Heart right ventricle (tissue), 16 donors: ENCODE data around the gene UBXN1. TPM values are rescaled to one million over a fixed set of nuclear protein-coding genes. Genes with fewer than 3 reads are reported as not detected.

Experiments
- ATAC-seq, 8 donors: fragments of 200-7000 bp; cut with Tn5 transposase; one replicate each; pipeline ENCODE4 v1.9.1; 2020; ENCODE audit warnings: mild to moderate bottlenecking in 8 of 8, moderate library complexity in 8 of 8, moderate number of reproducible peaks in 1 of 8
- DNase-seq, 2 donors: peaks; one replicate each; pipeline ENCODE4 v3.0.0-alpha.2; 2020
- H3K27ac ChIP-seq, 10 donors: fragments of 200-600 bp; sonication (generic) in 2 of 10; one replicate each; pipeline versions ENCODE4 v1.5.0 to v1.8.0; 2020 to 2022; ENCODE audit warnings: mild to moderate bottlenecking in 3 of 10
- H3K27me3 ChIP-seq, 7 donors: fragments of 200-600 bp; one replicate each; pipeline ENCODE4 v1.8.0; 2021 to 2022; ENCODE audit warnings: mild to moderate bottlenecking in 2 of 7
- H3K36me3 ChIP-seq, 9 donors: fragments of 200-600 bp; sonication (generic) in 1 of 9; one replicate each; pipeline versions ENCODE4 v1.5.0 to v1.8.0; 2020 to 2022; ENCODE audit warnings: mild to moderate bottlenecking in 2 of 9
- H3K4me1 ChIP-seq, 9 donors: fragments of 200-600 bp; sonication (generic) in 1 of 9; one replicate each; pipeline versions ENCODE4 v1.5.0 to v1.8.0; 2020 to 2022; ENCODE audit warnings: mild to moderate bottlenecking in 4 of 9
- H3K4me3 ChIP-seq, 10 donors: fragments of 200-600 bp; sonication (generic) in 2 of 10; one replicate each; pipeline versions ENCODE4 v1.5.0 to v1.8.0; 2020 to 2022; ENCODE audit warnings: mild to moderate bottlenecking in 7 of 10, moderate library complexity in 2 of 10
- H3K9me3 ChIP-seq, 11 donors: fragments of 200-600 bp in 10 of 11; sonication (generic) in 2 of 11; one replicate each; pipeline versions ENCODE4 v1.5.0 to v1.8.0; 2013 to 2022; ENCODE audit warnings: mild to moderate bottlenecking in 2 of 11, control low read depth in 1 of 11, moderate library complexity in 1 of 11
- CTCF ChIP-seq, 9 donors: fragments of 200-600 bp; sonication (generic) in 2 of 9; IDR thresholded peaks; one replicate each; pipeline versions ENCODE4 v1.5.0 to v1.8.0; 2021 to 2022; ENCODE audit warnings: antibody characterized with exemption in 9 of 9, mild to moderate bottlenecking in 5 of 9, moderate library complexity in 1 of 9
- WGBS, 2 donors: extraction: QIAGEN DNeasy Blood & Tissue Kit; methylation state at CpG; one replicate each; pipeline ENCODE4 v1.1.7; 2013; ENCODE audit warnings: inconsistent platforms in 1 of 2; 5-methylcytosine and 5-hydroxymethylcytosine counted together
- intact Hi-C, 10 donors: fragments of 100-400 bp; cut with DNase I; formaldehyde crosslinking; loops; one replicate each; pipeline versions ENCODE4 v1.11.1 to v1.14.2; 2022
- polyA plus RNA-seq, 2 donors: library from polyadenylated mRNA; stranded (reverse); fragments of 200-250 nt; gene quantifications; one replicate each; pipeline ENCODE4 v1.2.3, GENCODE V29; 2013
- total RNA-seq, 10 donors: library from RNA; stranded (reverse); fragmentation: NEBNext Ultra II Directional in 3 of 10; extraction: Animal tissue kit (Norgen Biotek cat#: 25700) in 3 of 10; gene quantifications; one replicate each; pipeline versions ENCODE4 v1.2.1 to v1.2.4, GENCODE V29; 2021 to 2023
- donor health status: Arrhythmogenic right ventricular cardiomyopathy.
- donor health status: ischemic (EF 13 %, LVEDD 7.1; RV severe dilation, severe dysfunction).
- donor health status: healthy with polysubstance abuse.
- donor health status: DM: no; HTN: yes; CAD: no.
- donor health status: DM: no; HTN: no; CAD: no.
- donor health status: ischemic (EF 25% LVEDD 6.9; RV normal size, moderate dysfunction).
- donor health status: ischemic (EF 25% LVEDD 5.7; RV mildly dilated, moderate dysfunction).
- donor health status: healthy.
- donor health status: DM: yes; HTN: yes; CAD: no.
- donor health status: Ischemic cardiomyopathy.
- donor health status: ischemic (EF 35%, LVEDD 5.7; RV mildly dilated, moderate dysfunction).
- donor health status: nonischemic (EF 11% LVEDD 7.7; RV severe dilation, severe dysfunction).
- donor health status: DM: yes; HTN: yes; CAD: no.
- donor health status: PGD.
- donor health status: ischemic (EF 29% LVEDD 5.4; RV normal size, mild dysfunction).
- donor health status: nonischemic (EF 23%, LVEDD 6.1; RV moderate dilation, normal function).

The UBXN1 gene
- total and polyA plus RNA-seq, 12 donors = 57.8 to 175 (median 82.4) TPM

- WGBS, 2 donors = 60 to 73% methylated on average over 6 of the region's 6 CpGs
- intact Hi-C loops = no loop called here
- peak in 1 of 8 donors; percentile 48 for ATAC-seq
- no peaks in the 10 kb centered on the region for H3K4me1 ChIP-seq
- TF ChIP-seq CTCF (IDR thresholded peaks at IDR 0.05) = no peak
- no peak overlapping the region for H3K27ac ChIP-seq
- H3K36me3 ChIP-seq = peaks cover 10 to 100% (median 76%) of the 10 kb centered on the region in 9 donors
- H3K4me3 ChIP-seq = no peak overlapping the region
- H3K27me3 ChIP-seq = no peaks in the 10 kb centered on the region
- no peaks in the 10 kb centered on the region for H3K9me3 ChIP-seq
- no peak for DNase-seq
Observed at GRCh38 chr11:62632492-62632891, 46.4 kb downstream of the UBXN1 start.

GRCh38 chr11:62627713-62628112 is 51.2 kb downstream of the UBXN1 start:
- H3K4me3 ChIP-seq = no peak overlapping the region
- intact Hi-C loops = no loop called here
- no peak overlapping the region for H3K27ac ChIP-seq
- no peaks in the 10 kb centered on the region for H3K9me3 ChIP-seq
- H3K4me1 ChIP-seq = peaks cover 0 to 1% (median 0%) of the 10 kb centered on the region in 9 donors
- H3K27me3 ChIP-seq = no peaks in the 10 kb centered on the region
- 85 to 86% methylated on average over 3 of the region's 3 CpGs for WGBS, 2 donors
- DNase-seq (no peak), ATAC-seq (no peak)
- TF ChIP-seq CTCF (IDR thresholded peaks at IDR 0.05) = peak in 1 of 9 donors; percentile 8
- peaks cover 8 to 82% (median 58%) of the 10 kb centered on the region in 9 donors for H3K36me3 ChIP-seq

Other genes starting within 250 kb of the UBXN1 start
- gene AHNAK, start 132.3 kb downstream of the UBXN1 start, total RNA-seq = 100 to 1,000 TPM; 259 to 447 (median 386) TPM
- 100 to 1,000 TPM; 101 to 113 TPM for gene AHNAK, start 132.3 kb downstream of the UBXN1 start, polyA plus RNA-seq
- gene EEF1G, start 105.2 kb downstream of the UBXN1 start, total RNA-seq = 1,000 to 10,000 TPM in 5 of 10 donors, 100 to 1,000 TPM in 5; 784 to 1,131 (median 1,002) TPM
- gene EEF1G, start 105.2 kb downstream of the UBXN1 start, polyA plus RNA-seq = 1,000 to 10,000 TPM in 1 of 2 donors, 100 to 1,000 TPM in 1; 555 to 1,173 TPM
- gene TUT1, start 87.5 kb downstream of the UBXN1 start, total RNA-seq = 10 to 100 TPM in 8 of 10 donors, 1 to 10 TPM in 2; 8.2 to 17.9 (median 12.3) TPM
- 10 to 100 TPM in 1 of 2 donors, 1 to 10 TPM in 1; 9.3 to 19.2 TPM for gene TUT1, start 87.5 kb downstream of the UBXN1 start, polyA plus RNA-seq
- 10 to 100 TPM; 25.0 to 45.3 (median 29.8) TPM for gene MTA2, start 77.2 kb downstream of the UBXN1 start, total RNA-seq
- gene MTA2, start 77.2 kb downstream of the UBXN1 start, polyA plus RNA-seq = 10 to 100 TPM; 22.1 to 35.3 TPM
- gene EML3, start 66.3 kb downstream of the UBXN1 start, total RNA-seq = 10 to 100 TPM in 8 of 10 donors, 1 to 10 TPM in 2; 7.7 to 27.2 (median 15.2) TPM
- 10 to 100 TPM; 18.9 to 50.4 TPM for gene EML3, start 66.3 kb downstream of the UBXN1 start, polyA plus RNA-seq
- 1 to 10 TPM in 8 of 10 donors, under 1 TPM in 2; 0.81 to 4.4 (median 1.8) TPM for gene ROM1, start 65.8 kb downstream of the UBXN1 start, total RNA-seq
- gene ROM1, start 65.8 kb downstream of the UBXN1 start, polyA plus RNA-seq = 1 to 10 TPM; 5.3 to 6.6 TPM
- gene B3GAT3, start 57.1 kb downstream of the UBXN1 start, total RNA-seq = 10 to 100 TPM in 7 of 10 donors, 1 to 10 TPM in 3; 6.8 to 20.7 (median 10.6) TPM
- gene B3GAT3, start 57.1 kb downstream of the UBXN1 start, polyA plus RNA-seq = 10 to 100 TPM; 29.5 to 41.2 TPM
- 100 to 1,000 TPM in 3 of 10 donors, 10 to 100 TPM in 7; 84.0 to 148 (median 96.7) TPM for gene GANAB, start 32.5 kb downstream of the UBXN1 start, total RNA-seq
- 10 to 100 TPM; 53.2 to 87.2 TPM for gene GANAB, start 32.5 kb downstream of the UBXN1 start, polyA plus RNA-seq
- 10 to 100 TPM in 8 of 10 donors, 1 to 10 TPM in 2; 9.7 to 15.0 (median 10.9) TPM for gene INTS5, start 25.8 kb downstream of the UBXN1 start, total RNA-seq
- gene INTS5, start 25.8 kb downstream of the UBXN1 start, polyA plus RNA-seq = 1 to 10 TPM; 2.8 to 8.3 TPM
- gene C11orf98, start 13.9 kb downstream of the UBXN1 start, total RNA-seq = 10 to 100 TPM; 25.8 to 41.5 (median 30.0) TPM
- 100 to 1,000 TPM in 1 of 2 donors, 10 to 100 TPM in 1; 75.9 to 210 TPM for gene C11orf98, start 13.9 kb downstream of the UBXN1 start, polyA plus RNA-seq
- 1 to 10 TPM; 2.4 to 7.7 (median 4.2) TPM for gene CSKMT, start 13.8 kb downstream of the UBXN1 start, total RNA-seq
- 10 to 100 TPM in 1 of 2 donors, 1 to 10 TPM in 1; 8.8 to 15.7 TPM for gene CSKMT, start 13.8 kb downstream of the UBXN1 start, polyA plus RNA-seq
- gene UQCC3, start 7.4 kb downstream of the UBXN1 start, total RNA-seq = 1 to 10 TPM; 3.9 to 9.5 (median 5.5) TPM
- 10 to 100 TPM; 18.0 to 23.0 TPM for gene UQCC3, start 7.4 kb downstream of the UBXN1 start, polyA plus RNA-seq
- 1 to 10 TPM; 1.6 to 4.9 (median 3.0) TPM for gene LBHD1, start 6.8 kb downstream of the UBXN1 start, total RNA-seq
- 1 to 10 TPM; 1.6 to 6.4 TPM for gene LBHD1, start 6.8 kb downstream of the UBXN1 start, polyA plus RNA-seq
- 1 to 10 TPM; 2.0 to 9.5 (median 2.6) TPM for gene LRRN4CL, start 10.5 kb upstream of the UBXN1 start, total RNA-seq
- gene LRRN4CL, start 10.5 kb upstream of the UBXN1 start, polyA plus RNA-seq = 1 to 10 TPM; 1.9 to 2.8 TPM
- gene BSCL2, start 28.4 kb upstream of the UBXN1 start, total RNA-seq = 10 to 100 TPM in 9 of 10 donors, 1 to 10 TPM in 1; 8.5 to 26.8 (median 15.7) TPM
- 10 to 100 TPM; 31.4 to 83.0 TPM for gene BSCL2, start 28.4 kb upstream of the UBXN1 start, polyA plus RNA-seq
- under 1 TPM in 4 of 10 donors, not detected in 6; 0.26 to 0.34 (median 0.31) TPM for gene GNG3, start 28.6 kb upstream of the UBXN1 start, total RNA-seq
- gene GNG3, start 28.6 kb upstream of the UBXN1 start, polyA plus RNA-seq = under 1 TPM in 1 of 2 donors, not detected in 1; 0.16 TPM
- gene HNRNPUL2, start 48.4 kb upstream of the UBXN1 start, total RNA-seq = 10 to 100 TPM; 26.9 to 40.9 (median 33.4) TPM
- gene HNRNPUL2, start 48.4 kb upstream of the UBXN1 start, polyA plus RNA-seq = 10 to 100 TPM; 21.4 to 35.3 TPM
- gene TTC9C, start 49.4 kb upstream of the UBXN1 start, total RNA-seq = 10 to 100 TPM in 9 of 10 donors, 1 to 10 TPM in 1; 9.4 to 16.2 (median 12.9) TPM
- gene TTC9C, start 49.4 kb upstream of the UBXN1 start, polyA plus RNA-seq = 10 to 100 TPM; 20.3 to 20.8 TPM
- gene ZBTB3, start 75.1 kb upstream of the UBXN1 start, total RNA-seq = 10 to 100 TPM in 4 of 10 donors, 1 to 10 TPM in 6; 7.5 to 14.9 (median 9.6) TPM
- 1 to 10 TPM; 2.2 to 8.6 TPM for gene ZBTB3, start 75.1 kb upstream of the UBXN1 start, polyA plus RNA-seq
- gene POLR2G, start 82.5 kb upstream of the UBXN1 start, total RNA-seq = 10 to 100 TPM; 30.9 to 57.0 (median 42.9) TPM
- 100 to 1,000 TPM in 1 of 2 donors, 10 to 100 TPM in 1; 42.1 to 134 TPM for gene POLR2G, start 82.5 kb upstream of the UBXN1 start, polyA plus RNA-seq
- 10 to 100 TPM in 3 of 10 donors, 1 to 10 TPM in 7; 7.7 to 14.7 (median 9.0) TPM for gene TAF6L, start 92.3 kb upstream of the UBXN1 start, total RNA-seq
- 10 to 100 TPM; 12.7 to 18.9 TPM for gene TAF6L, start 92.3 kb upstream of the UBXN1 start, polyA plus RNA-seq
- 10 to 100 TPM in 8 of 10 donors, 1 to 10 TPM in 2; 9.4 to 27.2 (median 17.4) TPM for gene TMEM179B, start 108.3 kb upstream of the UBXN1 start, total RNA-seq
- gene TMEM179B, start 108.3 kb upstream of the UBXN1 start, polyA plus RNA-seq = 10 to 100 TPM; 24.8 to 54.4 TPM
- gene TMEM223, start 112.9 kb upstream of the UBXN1 start, total RNA-seq = 10 to 100 TPM; 21.9 to 28.6 (median 23.5) TPM
- 10 to 100 TPM; 30.9 to 75.3 TPM for gene TMEM223, start 112.9 kb upstream of the UBXN1 start, polyA plus RNA-seq
- gene NXF1, start 126.4 kb upstream of the UBXN1 start, total RNA-seq = 10 to 100 TPM; 28.3 to 58.7 (median 36.7) TPM
- gene NXF1, start 126.4 kb upstream of the UBXN1 start, polyA plus RNA-seq = 10 to 100 TPM; 66.6 to 96.7 TPM
- 10 to 100 TPM; 16.8 to 27.0 (median 19.0) TPM for gene STX5, start 153.0 kb upstream of the UBXN1 start, total RNA-seq
- 10 to 100 TPM; 13.6 to 31.9 TPM for gene STX5, start 153.0 kb upstream of the UBXN1 start, polyA plus RNA-seq
- not detected for gene TEX54, start 153.8 kb upstream of the UBXN1 start, total RNA-seq
- not detected for gene TEX54, start 153.8 kb upstream of the UBXN1 start, polyA plus RNA-seq
- gene WDR74, start 160.5 kb upstream of the UBXN1 start, total RNA-seq = 10 to 100 TPM; 17.7 to 31.2 (median 22.9) TPM
- gene WDR74, start 160.5 kb upstream of the UBXN1 start, polyA plus RNA-seq = 10 to 100 TPM; 48.3 to 62.4 TPM
- 10 to 100 TPM; 32.0 to 78.4 (median 42.6) TPM for gene SLC3A2, start 201.8 kb upstream of the UBXN1 start, total RNA-seq
- 100 to 1,000 TPM in 1 of 2 donors, 10 to 100 TPM in 1; 36.2 to 110 TPM for gene SLC3A2, start 201.8 kb upstream of the UBXN1 start, polyA plus RNA-seq
- gene CHRM1, start 242.3 kb upstream of the UBXN1 start, total RNA-seq = not detected
- gene CHRM1, start 242.3 kb upstream of the UBXN1 start, polyA plus RNA-seq = not detected